ENCODE measurements around the gene TMEM237. TPM values are rescaled to one million over a fixed set of nuclear protein-coding genes. Genes with fewer than 3 reads are reported as not detected.

The TMEM237 gene
- total and polyA plus RNA-seq, 7 donors = 7.0 to 19.5 (median 13.9) TPM

DNA sequence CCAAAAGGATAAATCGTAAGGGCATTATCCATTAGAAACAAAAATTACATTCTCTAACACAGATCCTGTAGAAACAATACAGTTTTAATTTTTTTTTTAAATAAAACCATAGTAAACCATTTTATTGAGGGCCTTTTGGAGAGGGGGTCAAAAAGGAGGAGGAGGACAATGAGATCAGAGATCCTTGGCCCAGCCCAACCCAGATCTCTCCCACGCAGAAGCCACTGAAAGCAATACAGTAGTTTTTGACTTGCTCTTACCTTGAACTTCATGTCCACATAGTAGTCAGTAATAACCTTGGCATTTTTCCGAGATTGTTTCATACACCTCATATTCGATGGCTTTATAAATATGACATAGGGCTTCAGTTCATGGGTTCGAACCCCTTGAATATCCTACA, 4.1 kb upstream of the TMEM237 start:
- intact Hi-C loops (cut with DNase I) = loop anchor here in 1 of 2 donors (10.0 kb wide), 1 partner anchor 193 kb away; the partner anchor contains the start of genes STRADB and TRAK2
- 91 to 94% (median 93%) methylated on average over 5 of the region's 5 CpGs for WGBS, 3 donors
- Histone ChIP-seq H3K4me3 (no peak overlapping the region), H3K27me3 (ENCODE audit: insufficient read depth in 3 of 3, low read length in 2 of 3) (no peaks in the 10 kb centered on the region), H3K9me3 (no peaks in the 10 kb centered on the region), H3K27ac (no peak overlapping the region), H3K4me1 (peaks cover 9% of the 10 kb centered on the region), H3K36me3 (ENCODE audit: insufficient read depth in 1 of 2, low read depth in 1 of 2) (no peaks in the 10 kb centered on the region)
- no peak for ATAC-seq
- TF ChIP-seq, protein P1, sequence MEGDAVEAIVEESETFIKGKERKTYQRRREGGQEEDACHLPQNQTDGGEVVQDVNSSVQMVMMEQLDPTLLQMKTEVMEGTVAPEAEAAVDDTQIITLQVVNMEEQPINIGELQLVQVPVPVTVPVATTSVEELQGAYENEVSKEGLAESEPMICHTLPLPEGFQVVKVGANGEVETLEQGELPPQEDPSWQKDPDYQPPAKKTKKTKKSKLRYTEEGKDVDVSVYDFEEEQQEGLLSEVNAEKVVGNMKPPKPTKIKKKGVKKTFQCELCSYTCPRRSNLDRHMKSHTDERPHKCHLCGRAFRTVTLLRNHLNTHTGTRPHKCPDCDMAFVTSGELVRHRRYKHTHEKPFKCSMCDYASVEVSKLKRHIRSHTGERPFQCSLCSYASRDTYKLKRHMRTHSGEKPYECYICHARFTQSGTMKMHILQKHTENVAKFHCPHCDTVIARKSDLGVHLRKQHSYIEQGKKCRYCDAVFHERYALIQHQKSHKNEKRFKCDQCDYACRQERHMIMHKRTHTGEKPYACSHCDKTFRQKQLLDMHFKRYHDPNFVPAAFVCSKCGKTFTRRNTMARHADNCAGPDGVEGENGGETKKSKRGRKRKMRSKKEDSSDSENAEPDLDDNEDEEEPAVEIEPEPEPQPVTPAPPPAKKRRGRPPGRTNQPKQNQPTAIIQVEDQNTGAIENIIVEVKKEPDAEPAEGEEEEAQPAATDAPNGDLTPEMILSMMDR (IDR thresholded peaks at IDR 0.05) = no peak
- no peak for DNase-seq

DNA sequence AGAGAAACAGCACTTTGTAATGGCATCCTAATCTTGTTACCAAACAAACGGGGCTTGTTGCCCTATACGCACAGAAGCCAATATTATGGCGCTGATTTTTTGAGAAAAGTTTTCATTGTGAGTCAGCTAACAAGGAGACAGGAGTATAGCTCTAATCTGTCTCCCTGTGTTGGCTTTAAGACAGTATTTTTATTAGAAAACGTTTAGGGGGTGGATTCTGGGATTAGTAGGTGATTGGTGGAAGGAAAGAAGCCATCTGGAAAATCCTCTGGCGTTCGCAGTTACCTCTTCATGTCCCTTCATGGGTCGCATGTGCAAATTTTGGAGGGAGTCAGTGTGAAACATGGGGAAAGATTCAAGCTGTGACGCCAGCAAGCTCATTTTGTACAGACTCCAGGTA, 698 bp upstream of the TMEM237 start:
- Histone ChIP-seq H3K36me3 (ENCODE audit: insufficient read depth in 1 of 2, low read depth in 1 of 2) (peaks cover 0 to 6% of the 10 kb centered on the region in 2 donors), H3K4me1 (peaks cover 14% of the 10 kb centered on the region), H3K4me3 (peak overlapping the region; percentile 93), H3K27me3 (ENCODE audit: insufficient read depth in 3 of 3, low read length in 2 of 3) (no peaks in the 10 kb centered on the region), H3K9me3 (no peaks in the 10 kb centered on the region), H3K27ac (peak overlapping the region; percentile 94)
- ATAC-seq = peak in 1 of 4 donors; percentile 26
- intact Hi-C loops (cut with DNase I) = loop anchor here in 1 of 2 donors (10.0 kb wide), 1 partner anchor 189 kb away; the partner anchor contains the start of genes STRADB and TRAK2
- WGBS, 3 donors = 22 to 38% (median 33%) methylated on average over 8 of the region's 8 CpGs
- no peak for DNase-seq
- TF ChIP-seq, protein P1 (IDR thresholded peaks at IDR 0.05) = no peak

DNA sequence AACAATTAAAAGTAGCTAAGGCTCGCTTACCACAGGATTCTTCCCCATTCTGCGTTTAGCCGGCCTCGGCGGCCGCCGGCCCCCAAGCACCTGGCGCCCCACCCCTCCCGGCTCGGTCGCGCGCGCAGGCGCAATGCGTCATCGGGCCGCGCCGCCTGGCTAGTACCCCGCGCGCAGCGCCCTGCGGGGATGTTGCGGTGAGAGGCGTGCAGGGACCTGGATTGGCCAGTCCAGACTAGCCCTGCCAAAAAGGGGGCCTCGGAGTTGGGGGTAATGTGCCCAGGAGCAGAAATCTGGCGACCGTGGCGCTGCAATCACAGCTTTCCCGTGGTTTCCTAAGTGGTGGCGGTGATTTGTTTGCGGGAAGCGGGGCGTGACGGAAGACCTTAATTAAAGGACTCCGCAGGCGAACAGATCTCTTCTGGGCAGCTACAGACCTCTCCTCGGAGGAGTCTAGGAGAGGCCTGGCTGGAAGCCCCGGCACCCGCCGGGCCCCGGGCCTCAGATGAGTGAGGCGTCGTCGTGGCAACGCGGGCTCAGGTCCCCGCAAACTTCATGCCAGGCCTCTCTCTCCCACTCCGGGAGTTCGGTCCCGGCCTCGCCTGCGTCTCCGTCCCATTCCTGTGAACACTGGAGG, 606 bp downstream of the TMEM237 start:
- peak; percentile 95 to 97 (median 96) for ATAC-seq
- Histone ChIP-seq H3K27me3 (ENCODE audit: insufficient read depth in 3 of 3, low read length in 2 of 3) (no peaks in the 10 kb centered on the region), H3K27ac (peak overlapping the region; percentile 94), H3K36me3 (ENCODE audit: insufficient read depth in 1 of 2, low read depth in 1 of 2) (peaks cover 0 to 17% of the 10 kb centered on the region in 2 donors), H3K4me3 (peak overlapping the region; percentile 93), H3K9me3 (no peaks in the 10 kb centered on the region), H3K4me1 (peaks cover 14% of the 10 kb centered on the region)
- 0 to 1% (median 0%) methylated on average over 52 to 56 of the region's 56 CpGs for WGBS, 3 donors
- intact Hi-C loops (cut with DNase I) = loop anchor here in 1 of 2 donors (10.0 kb wide), 1 partner anchor 188 kb away; the partner anchor contains the start of genes STRADB and TRAK2
- peak; percentile 85 to 93 for DNase-seq
- TF ChIP-seq, protein P1 (IDR thresholded peaks at IDR 0.05) = no peak

DNA sequence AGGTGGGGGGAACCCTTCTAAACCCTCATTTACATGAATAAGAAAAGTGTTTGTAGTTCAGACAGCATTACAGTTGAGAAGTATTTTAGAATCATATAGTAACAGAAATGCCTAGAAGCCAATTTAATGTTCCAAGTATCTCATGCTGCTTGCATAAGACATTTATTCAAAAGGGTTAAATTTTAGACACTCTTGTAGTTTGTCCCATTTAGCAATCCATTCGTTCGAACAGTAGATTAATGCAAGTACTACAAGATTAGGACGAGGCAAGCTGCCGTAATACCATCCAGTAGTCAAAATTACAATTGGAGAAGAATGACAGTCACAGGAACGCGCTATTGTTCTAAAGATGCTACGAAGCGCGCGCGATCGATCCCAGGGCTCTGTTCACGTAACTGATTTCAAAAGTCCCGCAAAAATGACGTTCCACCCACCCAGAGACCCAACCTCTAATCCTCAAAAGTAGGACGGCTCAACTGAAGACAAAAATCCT, 1.2 kb downstream of the TMEM237 start:
- intact Hi-C loops (cut with DNase I) = loop anchor here in 1 of 2 donors (10.0 kb wide), 1 partner anchor 187 kb away; the partner anchor contains the start of genes STRADB and TRAK2
- peak overlapping the region; percentile 93 for H3K4me3 ChIP-seq
- no peaks in the 10 kb centered on the region for H3K9me3 ChIP-seq
- peaks cover 0 to 23% of the 10 kb centered on the region in 2 donors for H3K36me3 ChIP-seq (ENCODE audit: insufficient read depth in 1 of 2, low read depth in 1 of 2)
- no peak for DNase-seq
- WGBS, 3 donors = 0 to 1% (median 0%) methylated on average over 16 of the region's 16 CpGs
- H3K27ac ChIP-seq = peak overlapping the region; percentile 94
- H3K27me3 ChIP-seq (ENCODE audit: insufficient read depth in 3 of 3, low read length in 2 of 3) = no peaks in the 10 kb centered on the region
- TF ChIP-seq, protein P1 (IDR thresholded peaks at IDR 0.05) = no peak
- H3K4me1 ChIP-seq = peaks cover 14% of the 10 kb centered on the region
- ATAC-seq = peak; percentile 25 to 43 (median 34)

All from psoas muscle (tissue), 8 donors.